B cell (primary cell): ENCODE measurements around the gene FIGNL2.

Experiments used
- EZH2 ChIP-seq: IDR thresholded peaks from 2 replicates; pipeline ENCODE4 v1.6.1; 2012; ENCODE audit warnings: borderline replicate concordance, low read depth, mild to moderate bottlenecking, moderate library complexity, low read length; ENCODE audit not compliant: insufficient read depth, poor library complexity, severe bottlenecking
- TF ChIP-seq, protein P1 (sequence below): fragments of 200-600 bp; IDR thresholded peaks from one replicate; pipeline ENCODE4 v1.8.0; 2022; ENCODE audit warnings: antibody characterized with exemption, mild to moderate bottlenecking

- TF ChIP-seq, protein P1, sequence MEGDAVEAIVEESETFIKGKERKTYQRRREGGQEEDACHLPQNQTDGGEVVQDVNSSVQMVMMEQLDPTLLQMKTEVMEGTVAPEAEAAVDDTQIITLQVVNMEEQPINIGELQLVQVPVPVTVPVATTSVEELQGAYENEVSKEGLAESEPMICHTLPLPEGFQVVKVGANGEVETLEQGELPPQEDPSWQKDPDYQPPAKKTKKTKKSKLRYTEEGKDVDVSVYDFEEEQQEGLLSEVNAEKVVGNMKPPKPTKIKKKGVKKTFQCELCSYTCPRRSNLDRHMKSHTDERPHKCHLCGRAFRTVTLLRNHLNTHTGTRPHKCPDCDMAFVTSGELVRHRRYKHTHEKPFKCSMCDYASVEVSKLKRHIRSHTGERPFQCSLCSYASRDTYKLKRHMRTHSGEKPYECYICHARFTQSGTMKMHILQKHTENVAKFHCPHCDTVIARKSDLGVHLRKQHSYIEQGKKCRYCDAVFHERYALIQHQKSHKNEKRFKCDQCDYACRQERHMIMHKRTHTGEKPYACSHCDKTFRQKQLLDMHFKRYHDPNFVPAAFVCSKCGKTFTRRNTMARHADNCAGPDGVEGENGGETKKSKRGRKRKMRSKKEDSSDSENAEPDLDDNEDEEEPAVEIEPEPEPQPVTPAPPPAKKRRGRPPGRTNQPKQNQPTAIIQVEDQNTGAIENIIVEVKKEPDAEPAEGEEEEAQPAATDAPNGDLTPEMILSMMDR, result no peak
- no peak for TF ChIP-seq EZH2
Measured at GRCh38 chr12:51860986-51861385, 12.5 kb upstream of the FIGNL2 start.
